GM12878 (cell line): ENCODE measurements around the gene SYPL1. TPM values are rescaled to one million over a fixed set of nuclear protein-coding genes. Genes with fewer than 3 reads are reported as not detected.

Experiments used
- ATAC-seq: fragments of 200-7000 bp; cut with Tn5 transposase; 3 replicates; pipeline ENCODE4 v1.9.1; 2020; ENCODE audit warnings: mild to moderate bottlenecking, moderate library complexity
- BruUV-seq: library from RNA; stranded (reverse); fragments of 400-500 nt; replicated peaks from 2 replicates; lab custom pipeline; 2021; lab: Mats Ljungman, UMichigan
- CTCF ChIA-PET: fragments of 300-600 bp; sonication (Branson Sonifier 250); formaldehyde crosslinking; extraction: SDS; loops from one replicate; lab custom pipeline; 2021; ENCODE audit warnings: inconsistent platforms; lab: Yijun Ruan, JAX
- POLR2A ChIA-PET: fragments of 350-600 bp; formaldehyde crosslinking; extraction: SDS; loops from one replicate; lab custom pipeline; 2021; ENCODE audit warnings: inconsistent platforms; lab: Charles Lee
- RAD21 ChIA-PET: fragments of 300-600 bp; sonication (Branson Sonifier 250); formaldehyde crosslinking; loops from one replicate; lab custom pipeline; 2023; ENCODE audit warnings: antibody characterized with exemption; ENCODE audit not compliant: unreplicated experiment; lab: Charles Lee
- SMC1A ChIA-PET: fragments of 300-600 bp; sonication (Branson Sonifier 250); formaldehyde crosslinking; loops from one replicate; lab custom pipeline; 2023; ENCODE audit not compliant: unreplicated experiment, uncharacterized antibody; lab: Charles Lee
- DNase-seq: peaks from one replicate; pipeline ENCODE4 v3.0.0-alpha.2; 2011; ENCODE audit warnings: low read depth, low spot score
- FAIRE-seq: peaks from 3 replicates; lab custom pipeline; 2011; peaks lifted over from hg19 to GRCh38; lab: Jason Lieb, UNC
- H2AFZ ChIP-seq: 2 replicates; pipeline ENCODE4 v1.6.0; 2011; ENCODE audit warnings: low read depth, low read length, control low read depth; ENCODE audit not compliant: control insufficient read depth
- H3K27ac ChIP-seq: 2 replicates; pipeline ENCODE4 v1.5.1; 2011; ENCODE audit warnings: control low read depth; ENCODE audit not compliant: control insufficient read depth, insufficient read depth
- H3K27me3 ChIP-seq, 2 experiments: replicated peaks in 1 of 2; 2 replicates each; pipeline versions ENCODE4 v1.6.0 to v1.6.1; 2011; ENCODE audit warnings: low read length in 1 of 2; ENCODE audit not compliant: control insufficient read depth in 2 of 2, insufficient read depth in 2 of 2
- H3K36me3 ChIP-seq, 2 experiments: 2 replicates each; pipeline ENCODE4 v1.5.1; 2011; ENCODE audit warnings: low read length in 1 of 2; ENCODE audit not compliant: control insufficient read depth in 2 of 2, insufficient read depth in 2 of 2
- H3K4me1 ChIP-seq: 2 replicates; pipeline ENCODE4 v1.6.1; 2011; ENCODE audit warnings: mild to moderate bottlenecking, low read length, moderate library complexity, mixed read lengths; ENCODE audit not compliant: control insufficient read depth, insufficient read depth
- H3K4me2 ChIP-seq: 2 replicates; pipeline ENCODE4 v1.6.0; 2011; ENCODE audit warnings: control low read depth; ENCODE audit not compliant: control insufficient read depth, insufficient read depth
- H3K4me3 ChIP-seq: fragments of 200-600 bp; sonication (generic); 2 replicates; pipeline ENCODE4 v1.5.1; 2016
- H3K79me2 ChIP-seq: 2 replicates; pipeline ENCODE4 v1.6.0; 2011; ENCODE audit warnings: low read length; ENCODE audit not compliant: control insufficient read depth, insufficient read depth
- H3K9ac ChIP-seq: 2 replicates; pipeline ENCODE4 v1.8.0; 2011; ENCODE audit warnings: low read length, control low read depth, mixed read lengths; ENCODE audit not compliant: control insufficient read depth, insufficient read depth
- H3K9me3 ChIP-seq: replicated peaks from 3 replicates; pipeline ENCODE4 v1.5.1; 2011; ENCODE audit warnings: mild to moderate bottlenecking, low read length; ENCODE audit not compliant: control insufficient read depth, insufficient read depth
- H4K20me1 ChIP-seq: 2 replicates; pipeline ENCODE4 v1.6.0; 2011; ENCODE audit not compliant: control insufficient read depth, insufficient read depth
- HSF1 ChIP-seq: fragments of 150-350 bp; IDR thresholded peaks from 2 replicates; pipeline ENCODE4 v1.6.1; 2014; ENCODE audit warnings: mild to moderate bottlenecking, low read depth, low read length
- LARP7 ChIP-seq: fragments of 450-650 bp; IDR thresholded peaks from 2 replicates; pipeline ENCODE4 v1.6.1; 2017; ENCODE audit warnings: mild to moderate bottlenecking
- MTA3 ChIP-seq: IDR thresholded peaks from 2 replicates; pipeline ENCODE4 v1.6.1; 2012; ENCODE audit warnings: low read length, inconsistent platforms, borderline replicate concordance
- MYB ChIP-seq: fragments of 150-350 bp; IDR thresholded peaks from 2 replicates; pipeline ENCODE4 v1.6.1; 2014; ENCODE audit warnings: mild to moderate bottlenecking, low read depth, low read length, borderline replicate concordance
- NBN ChIP-seq: fragments of 450-650 bp; IDR thresholded peaks from 2 replicates; pipeline ENCODE4 v1.6.1; 2016
- RAD21 ChIP-seq: IDR thresholded peaks from 2 replicates; pipeline ENCODE4 v1.6.1; 2011; ENCODE audit warnings: mild to moderate bottlenecking, low read depth, low read length, moderate library complexity; ENCODE audit not compliant: insufficient read depth
- RCOR1 ChIP-seq: conservative IDR thresholded peaks from 2 replicates; pipeline ENCODE4 v1.6.1; 2012; ENCODE audit warnings: low read depth, low read length, improper control_type of control experiment
- RFX5 ChIP-seq: IDR thresholded peaks from 2 replicates; pipeline ENCODE4 v1.6.1; 2011; ENCODE audit warnings: low read depth, low read length, improper control_type of control experiment
- SMAD1 ChIP-seq: fragments of 450-650 bp; IDR thresholded peaks from 2 replicates; pipeline ENCODE4 v1.6.1; 2018; ENCODE audit warnings: mild to moderate bottlenecking, low read depth; ENCODE audit not compliant: partially characterized antibody
- SPI1 ChIP-seq: IDR thresholded peaks from 2 replicates; pipeline ENCODE4 v1.6.1; 2011; ENCODE audit warnings: low read depth, mild to moderate bottlenecking, low read length, moderate library complexity, borderline replicate concordance; ENCODE audit not compliant: insufficient read depth
- STAT3 ChIP-seq: IDR thresholded peaks from 2 replicates; pipeline ENCODE4 v1.6.1; 2011; ENCODE audit warnings: low read depth, low read length, improper control_type of control experiment
- in situ Hi-C: fragments of 300-500 bp; cut with MboI; formaldehyde crosslinking; loops from 9 replicates; pipeline ENCODE4 v1.14.3; 2018; ENCODE audit warnings: mixed read lengths
- intact Hi-C: fragments of 100-400 bp; cut with micrococcal nuclease; formaldehyde crosslinking; loops from one replicate; pipeline ENCODE4 v1.14.2; 2022; ENCODE audit not compliant: unreplicated experiment
- polyA plus RNA-seq, 11 experiments: library from polyadenylated mRNA; depleted of rRNA in 4 of 11; unstranded in 6 of 11; stranded (reverse) in 5 of 11; fragments of >200 nt; fragmentation: Nextera tagmentation in 4 of 11; fragmentation: Illumina TruSeq in 1 of 11; extraction: Ambion mirVana in 4 of 11; extraction: Trizol in 1 of 11; gene quantifications; 1 replicate in 1 of 11; 2 replicates in 10 of 11; pipeline versions ENCODE4 v1.2.1 to v1.2.3, GENCODE V29; 2011 to 2016; ENCODE audit warnings: inconsistent platforms in 2 of 11, missing spikeins in 2 of 11, low read depth in 1 of 11
- total RNA-seq, 4 experiments: library from RNA; depleted of rRNA in 3 of 4; stranded (reverse); fragments of >200 nt in 3 of 4; fragmentation: Illumina TruSeq in 1 of 4; extraction: Trizol in 1 of 4; gene quantifications; 2 replicates each; pipeline versions ENCODE4 v1.2.1 to v1.2.3, GENCODE V29; 2013 to 2021
- TF ChIP-seq, protein P1 (sequence below): IDR thresholded peaks from 2 replicates; pipeline ENCODE4 v1.6.1; 2012; ENCODE audit warnings: low read depth, low read length, improper control_type of control experiment
- TF ChIP-seq, protein P2 (sequence below): fragments of 450-650 bp; IDR thresholded peaks from 2 replicates; pipeline ENCODE4 v1.6.1; 2017; ENCODE audit warnings: mild to moderate bottlenecking, moderate library complexity
- TF ChIP-seq, protein P3 (sequence below): fragments of 150-350 bp; IDR thresholded peaks from 2 replicates; pipeline ENCODE4 v1.6.1; 2016; ENCODE audit warnings: low read depth, low read length

The SYPL1 gene
- total and polyA plus RNA-seq, 10 of the 15 experiments (the other 5 are each of a cell fraction or from before 2014, with no cell fraction given): 34.5 to 177 (median 87.3) TPM

DNA sequence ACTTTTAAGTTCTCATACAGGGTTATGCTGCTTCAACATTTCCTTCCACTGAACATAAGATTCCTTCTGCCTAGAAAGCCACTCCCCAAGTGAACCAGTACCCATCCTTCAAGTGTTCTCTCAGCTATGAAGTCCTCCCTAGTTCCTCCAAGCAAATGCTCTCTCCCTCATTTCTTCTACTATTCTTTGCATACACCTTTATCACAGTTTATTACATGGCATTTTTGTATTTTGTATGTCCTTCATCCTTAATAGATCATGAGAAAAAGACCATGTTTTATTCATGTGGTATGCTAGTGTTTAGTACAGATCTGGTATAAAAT is 1.9 kb downstream of the SYPL1 start:
- H2AFZ ChIP-seq: no peak overlapping the region
- BruUV-seq: no TSS peak
- no peaks in the 10 kb centered on the region for H3K27me3 ChIP-seq
- H3K4me1 ChIP-seq: peaks cover 22% of the 10 kb centered on the region
- peak overlapping the region; percentile 2; the same call in 1 of the 2 replicates for H3K9ac ChIP-seq
- in situ Hi-C loops (no loop called here), intact Hi-C loops (loop anchor here (2.0 kb wide), 1 partner anchor 43 kb away; no protein-coding TSS in a partner anchor)
- H3K36me3 ChIP-seq: peaks cover 0 to 5% of the 10 kb centered on the region in 2 experiments; a peak in 1 of 4 replicates
- ChIA-PET CTCF (interaction anchor here (0.7 to 7.8 kb wide), 6 partner anchors 10 to 53 kb away, joined by 3 to 45 read pairs (median 8); no protein-coding TSS in a partner anchor), RAD21 (interaction anchor here (0.7 to 7.6 kb wide), 5 partner anchors 39 to 172 kb away, joined by 3 to 60 read pairs (median 57); no protein-coding TSS in a partner anchor), POLR2A (interaction anchor here (0.9 to 6.2 kb wide), 5 partner anchors 39 to 175 kb away, joined by 3 to 56 read pairs (median 7); partner anchors contain the start of gene NAMPT), SMC1A (interaction anchor here (0.9 to 7.2 kb wide), 7 partner anchors 11 to 52 kb away, joined by 3 to 70 read pairs (median 5); no protein-coding TSS in a partner anchor)
- no peaks in the 10 kb centered on the region for H3K9me3 ChIP-seq
- H3K4me3 ChIP-seq: peak overlapping the region; percentile 83
- FAIRE-seq: no peak
- peak; percentile 7; the same call in 1 of the 3 replicates for ATAC-seq
- peak overlapping the region; percentile 85 for H3K4me2 ChIP-seq
- H3K79me2 ChIP-seq: peaks cover 71% of the 10 kb centered on the region
- H3K27ac ChIP-seq: 0 out of 2 replicates have a peak overlapping the region, but pooled peaks have one; percentile 35
- no peaks in the 10 kb centered on the region for H4K20me1 ChIP-seq
- no peak for DNase-seq
- TF ChIP-seq HSF1 (no peak), MTA3 (no peak), STAT3 (no peak), LARP7 (no peak), MYB (no peak), NBN (no peak), RCOR1 (no peak), RFX5 (no peak), SMAD1 (no peak), RAD21 (no peak), SPI1 (no peak)
- TF ChIP-seq, protein P1, sequence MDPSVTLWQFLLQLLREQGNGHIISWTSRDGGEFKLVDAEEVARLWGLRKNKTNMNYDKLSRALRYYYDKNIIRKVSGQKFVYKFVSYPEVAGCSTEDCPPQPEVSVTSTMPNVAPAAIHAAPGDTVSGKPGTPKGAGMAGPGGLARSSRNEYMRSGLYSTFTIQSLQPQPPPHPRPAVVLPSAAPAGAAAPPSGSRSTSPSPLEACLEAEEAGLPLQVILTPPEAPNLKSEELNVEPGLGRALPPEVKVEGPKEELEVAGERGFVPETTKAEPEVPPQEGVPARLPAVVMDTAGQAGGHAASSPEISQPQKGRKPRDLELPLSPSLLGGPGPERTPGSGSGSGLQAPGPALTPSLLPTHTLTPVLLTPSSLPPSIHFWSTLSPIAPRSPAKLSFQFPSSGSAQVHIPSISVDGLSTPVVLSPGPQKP: no peak
- TF ChIP-seq, protein P2, sequence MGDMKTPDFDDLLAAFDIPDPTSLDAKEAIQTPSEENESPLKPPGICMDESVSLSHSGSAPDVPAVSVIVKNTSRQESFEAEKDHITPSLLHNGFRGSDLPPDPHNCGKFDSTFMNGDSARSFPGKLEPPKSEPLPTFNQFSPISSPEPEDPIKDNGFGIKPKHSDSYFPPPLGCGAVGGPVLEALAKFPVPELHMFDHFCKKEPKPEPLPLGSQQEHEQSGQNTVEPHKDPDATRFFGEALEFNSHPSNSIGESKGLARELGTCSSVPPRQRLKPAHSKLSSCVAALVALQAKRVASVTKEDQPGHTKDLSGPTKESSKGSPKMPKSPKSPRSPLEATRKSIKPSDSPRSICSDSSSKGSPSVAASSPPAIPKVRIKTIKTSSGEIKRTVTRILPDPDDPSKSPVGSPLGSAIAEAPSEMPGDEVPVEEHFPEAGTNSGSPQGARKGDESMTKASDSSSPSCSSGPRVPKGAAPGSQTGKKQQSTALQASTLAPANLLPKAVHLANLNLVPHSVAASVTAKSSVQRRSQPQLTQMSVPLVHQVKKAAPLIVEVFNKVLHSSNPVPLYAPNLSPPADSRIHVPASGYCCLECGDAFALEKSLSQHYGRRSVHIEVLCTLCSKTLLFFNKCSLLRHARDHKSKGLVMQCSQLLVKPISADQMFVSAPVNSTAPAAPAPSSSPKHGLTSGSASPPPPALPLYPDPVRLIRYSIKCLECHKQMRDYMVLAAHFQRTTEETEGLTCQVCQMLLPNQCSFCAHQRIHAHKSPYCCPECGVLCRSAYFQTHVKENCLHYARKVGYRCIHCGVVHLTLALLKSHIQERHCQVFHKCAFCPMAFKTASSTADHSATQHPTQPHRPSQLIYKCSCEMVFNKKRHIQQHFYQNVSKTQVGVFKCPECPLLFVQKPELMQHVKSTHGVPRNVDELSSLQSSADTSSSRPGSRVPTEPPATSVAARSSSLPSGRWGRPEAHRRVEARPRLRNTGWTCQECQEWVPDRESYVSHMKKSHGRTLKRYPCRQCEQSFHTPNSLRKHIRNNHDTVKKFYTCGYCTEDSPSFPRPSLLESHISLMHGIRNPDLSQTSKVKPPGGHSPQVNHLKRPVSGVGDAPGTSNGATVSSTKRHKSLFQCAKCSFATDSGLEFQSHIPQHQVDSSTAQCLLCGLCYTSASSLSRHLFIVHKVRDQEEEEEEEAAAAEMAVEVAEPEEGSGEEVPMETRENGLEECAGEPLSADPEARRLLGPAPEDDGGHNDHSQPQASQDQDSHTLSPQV: no peak
- TF ChIP-seq, protein P3, sequence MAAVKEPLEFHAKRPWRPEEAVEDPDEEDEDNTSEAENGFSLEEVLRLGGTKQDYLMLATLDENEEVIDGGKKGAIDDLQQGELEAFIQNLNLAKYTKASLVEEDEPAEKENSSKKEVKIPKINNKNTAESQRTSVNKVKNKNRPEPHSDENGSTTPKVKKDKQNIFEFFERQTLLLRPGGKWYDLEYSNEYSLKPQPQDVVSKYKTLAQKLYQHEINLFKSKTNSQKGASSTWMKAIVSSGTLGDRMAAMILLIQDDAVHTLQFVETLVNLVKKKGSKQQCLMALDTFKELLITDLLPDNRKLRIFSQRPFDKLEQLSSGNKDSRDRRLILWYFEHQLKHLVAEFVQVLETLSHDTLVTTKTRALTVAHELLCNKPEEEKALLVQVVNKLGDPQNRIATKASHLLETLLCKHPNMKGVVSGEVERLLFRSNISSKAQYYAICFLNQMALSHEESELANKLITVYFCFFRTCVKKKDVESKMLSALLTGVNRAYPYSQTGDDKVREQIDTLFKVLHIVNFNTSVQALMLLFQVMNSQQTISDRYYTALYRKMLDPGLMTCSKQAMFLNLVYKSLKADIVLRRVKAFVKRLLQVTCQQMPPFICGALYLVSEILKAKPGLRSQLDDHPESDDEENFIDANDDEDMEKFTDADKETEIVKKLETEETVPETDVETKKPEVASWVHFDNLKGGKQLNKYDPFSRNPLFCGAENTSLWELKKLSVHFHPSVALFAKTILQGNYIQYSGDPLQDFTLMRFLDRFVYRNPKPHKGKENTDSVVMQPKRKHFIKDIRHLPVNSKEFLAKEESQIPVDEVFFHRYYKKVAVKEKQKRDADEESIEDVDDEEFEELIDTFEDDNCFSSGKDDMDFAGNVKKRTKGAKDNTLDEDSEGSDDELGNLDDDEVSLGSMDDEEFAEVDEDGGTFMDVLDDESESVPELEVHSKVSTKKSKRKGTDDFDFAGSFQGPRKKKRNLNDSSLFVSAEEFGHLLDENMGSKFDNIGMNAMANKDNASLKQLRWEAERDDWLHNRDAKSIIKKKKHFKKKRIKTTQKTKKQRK: no peak
